ENCODE data around the gene CASTOR2. TPM values are rescaled to one million over a fixed set of nuclear protein-coding genes. Genes with fewer than 3 reads are reported as not detected.
"Not testable (repeated sequence)": the region's sequence is repeated elsewhere in the genome, so short reads cannot be mapped to it uniquely, and the experiment has no call there.

CASTOR2 gene
- total RNA-seq, 3 donors from 2014 or later, result 1.7 to 2.5 (median 2.2) TPM

DNA sequence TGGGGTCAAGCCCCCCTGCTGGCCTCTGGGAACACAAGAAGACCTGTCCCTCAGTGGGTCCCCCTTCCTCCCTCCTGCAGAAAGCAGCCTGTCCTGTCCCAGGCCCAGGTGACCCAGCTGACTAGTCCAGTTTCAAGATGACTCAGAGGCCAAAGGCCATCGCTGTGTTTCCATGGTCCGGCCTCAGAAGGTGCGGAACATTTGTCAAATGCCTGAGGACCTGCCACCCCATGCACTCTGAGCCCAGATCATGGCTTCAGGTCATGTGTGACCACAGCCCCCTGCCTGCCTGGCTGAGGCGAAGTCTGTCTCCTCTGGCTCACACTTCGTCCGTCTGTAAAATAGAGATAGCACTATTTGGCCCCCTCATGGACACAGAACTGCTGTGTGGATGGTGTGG lies 2.4 kb downstream of the CASTOR2 start:
- not testable (repeated sequence) for ATAC-seq; H3K4me1 Mint-ChIP-seq (ENCODE audit: low read depth); H3K9me3 Mint-ChIP-seq; H3K4me3 Mint-ChIP-seq; H3K27me3 Mint-ChIP-seq (ENCODE audit: low read depth); H3K36me3 Mint-ChIP-seq (ENCODE audit: insufficient read depth); DNase-seq

DNA sequence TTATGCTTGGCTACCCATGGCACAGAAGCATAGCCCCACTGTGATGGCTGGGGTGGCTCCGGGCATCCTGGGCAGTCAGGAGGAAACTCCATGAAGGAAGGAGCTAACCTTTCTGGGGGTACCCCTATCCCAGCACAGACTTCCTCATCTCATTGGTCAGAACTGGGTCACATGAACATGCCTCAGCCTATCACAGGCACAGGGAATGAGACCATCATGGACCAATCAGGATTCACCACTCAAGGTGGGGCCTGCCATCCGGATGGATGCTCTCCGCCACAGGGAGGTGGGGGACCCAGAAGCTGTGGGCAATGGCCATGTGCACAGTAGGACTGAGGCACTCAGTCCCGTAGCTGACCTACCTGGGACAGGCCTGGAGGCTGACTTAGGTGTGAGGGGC lies 6.9 kb downstream of the CASTOR2 start:
- DNase-seq; H3K9me3 Mint-ChIP-seq; H3K27me3 Mint-ChIP-seq (ENCODE audit: low read depth); H3K36me3 Mint-ChIP-seq (ENCODE audit: insufficient read depth); ATAC-seq; H3K4me3 Mint-ChIP-seq; H3K4me1 Mint-ChIP-seq (ENCODE audit: low read depth): not testable (repeated sequence)

DNA sequence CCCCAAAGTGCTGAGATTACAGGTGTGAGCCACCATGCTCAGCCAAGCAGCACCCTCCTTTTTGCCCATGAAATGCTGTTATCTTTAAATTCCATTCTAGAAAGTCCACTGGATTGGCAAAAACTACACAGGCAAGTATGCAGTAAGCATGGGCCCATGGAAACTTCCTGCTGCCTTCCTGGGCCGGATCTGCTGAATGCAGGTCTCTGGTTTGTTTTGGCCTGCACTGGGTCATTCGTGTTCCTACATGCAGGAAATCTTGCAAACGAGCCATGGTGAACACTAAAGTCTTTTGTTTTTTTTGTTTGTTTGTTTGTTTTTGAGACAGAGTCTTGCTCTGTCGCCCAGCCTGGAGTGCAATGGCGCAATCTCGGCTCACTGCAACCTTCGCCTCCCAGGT lies 7.9 kb downstream of the CASTOR2 start:
- H3K9me3 Mint-ChIP-seq; H3K4me3 Mint-ChIP-seq; H3K36me3 Mint-ChIP-seq (ENCODE audit: insufficient read depth); H3K4me1 Mint-ChIP-seq (ENCODE audit: low read depth); H3K27me3 Mint-ChIP-seq (ENCODE audit: low read depth); ATAC-seq; DNase-seq: not testable (repeated sequence)

DNA sequence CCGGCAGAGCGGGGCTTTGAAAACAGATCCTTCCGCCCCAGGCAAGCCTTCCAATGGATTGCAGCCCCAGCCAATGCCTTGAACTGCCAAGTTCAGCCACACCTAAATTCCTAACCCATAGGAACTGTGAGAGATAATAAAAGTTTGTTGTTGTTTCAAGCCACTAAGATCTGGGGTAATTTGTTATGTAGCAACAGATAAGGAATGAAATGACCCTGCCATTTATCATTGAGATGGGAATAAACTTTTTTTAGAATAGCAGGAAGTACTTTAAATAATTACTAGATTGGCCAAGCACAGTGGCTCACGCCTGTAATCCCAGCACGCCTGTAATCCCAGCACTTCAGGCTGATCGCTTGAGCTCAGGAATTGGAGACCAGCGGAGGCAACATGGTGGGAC lies 11.5 kb downstream of the CASTOR2 start:
- ATAC-seq; DNase-seq; H3K27me3 Mint-ChIP-seq (ENCODE audit: low read depth); H3K9me3 Mint-ChIP-seq; H3K4me3 Mint-ChIP-seq; H3K36me3 Mint-ChIP-seq (ENCODE audit: insufficient read depth); H3K4me1 Mint-ChIP-seq (ENCODE audit: low read depth): not testable (repeated sequence)

DNA sequence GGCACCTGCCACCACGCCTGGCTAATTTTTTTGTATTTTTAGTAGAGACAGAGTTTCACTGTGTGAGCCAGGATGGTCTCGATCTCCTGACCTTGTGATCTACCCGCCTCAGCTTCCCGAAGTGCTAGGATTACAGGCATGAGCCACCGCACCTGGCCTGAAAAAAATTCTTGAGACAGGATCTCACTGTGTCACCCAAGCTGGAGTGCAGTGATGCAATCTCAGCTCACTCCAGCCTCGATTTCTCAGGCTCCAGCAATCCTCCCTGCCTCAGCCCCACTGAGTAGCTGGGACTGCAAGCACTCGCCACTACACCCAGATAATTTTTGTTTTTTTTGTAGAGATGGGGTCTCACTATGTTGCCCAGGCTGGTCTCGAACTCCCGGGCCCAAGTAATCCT lies 13.0 kb downstream of the CASTOR2 start:
- not testable (repeated sequence) for H3K9me3 Mint-ChIP-seq; H3K4me3 Mint-ChIP-seq; H3K4me1 Mint-ChIP-seq (ENCODE audit: low read depth); H3K27me3 Mint-ChIP-seq (ENCODE audit: low read depth); DNase-seq; H3K36me3 Mint-ChIP-seq (ENCODE audit: insufficient read depth); ATAC-seq

DNA sequence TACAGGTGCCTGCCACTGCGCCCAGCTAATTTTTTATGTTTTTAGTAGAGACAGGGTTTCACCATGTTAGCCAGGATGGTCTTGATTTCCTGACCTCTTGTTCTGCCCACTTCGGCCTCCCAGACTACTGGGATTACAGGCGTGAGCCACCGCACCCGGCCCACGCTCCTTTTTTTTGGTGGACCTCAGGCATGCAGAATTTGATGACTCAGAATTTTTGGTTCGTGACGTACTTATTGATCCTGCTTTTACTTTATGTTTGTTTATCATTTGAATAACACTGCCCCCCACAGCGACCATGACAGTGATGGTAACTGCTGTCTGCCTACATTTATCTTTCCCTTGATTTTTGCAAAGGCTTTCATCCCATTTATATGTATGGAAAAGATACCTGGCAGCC lies 23.9 kb downstream of the CASTOR2 start:
- not testable (repeated sequence) for ATAC-seq; H3K9me3 Mint-ChIP-seq; DNase-seq; H3K4me1 Mint-ChIP-seq (ENCODE audit: low read depth); H3K27me3 Mint-ChIP-seq (ENCODE audit: low read depth); H3K36me3 Mint-ChIP-seq (ENCODE audit: insufficient read depth); H3K4me3 Mint-ChIP-seq

DNA sequence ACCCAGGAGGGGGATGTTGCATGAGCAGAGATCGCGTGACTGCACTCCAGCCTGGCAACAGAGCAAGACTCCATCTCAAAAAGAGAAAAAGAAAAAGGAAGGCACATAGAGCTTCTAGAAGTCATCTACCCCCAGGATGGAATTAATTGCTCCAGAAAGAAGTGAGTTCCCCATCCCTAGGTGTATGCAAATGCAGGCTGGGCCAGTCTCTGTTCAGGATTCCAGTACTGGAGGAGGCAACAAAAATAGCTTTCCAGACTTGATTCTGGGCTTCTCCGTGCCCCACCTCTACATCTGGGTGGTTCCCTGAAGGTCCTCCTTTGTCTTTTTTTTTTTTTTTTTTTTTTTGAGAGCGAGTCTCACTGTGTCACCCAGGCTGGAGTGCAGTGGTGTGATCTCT lies 28.6 kb downstream of the CASTOR2 start:
- ATAC-seq, result no peak
- H3K36me3 Mint-ChIP-seq (ENCODE audit: insufficient read depth), result no peaks in the 10 kb centered on the region
- no peaks in the 10 kb centered on the region for H3K4me1 Mint-ChIP-seq (ENCODE audit: low read depth)
- H3K4me3 Mint-ChIP-seq, result no peak overlapping the region
- H3K9me3 Mint-ChIP-seq, result no peaks in the 10 kb centered on the region
- DNase-seq, result no peak
- no peaks in the 10 kb centered on the region for H3K27me3 Mint-ChIP-seq (ENCODE audit: low read depth)

DNA sequence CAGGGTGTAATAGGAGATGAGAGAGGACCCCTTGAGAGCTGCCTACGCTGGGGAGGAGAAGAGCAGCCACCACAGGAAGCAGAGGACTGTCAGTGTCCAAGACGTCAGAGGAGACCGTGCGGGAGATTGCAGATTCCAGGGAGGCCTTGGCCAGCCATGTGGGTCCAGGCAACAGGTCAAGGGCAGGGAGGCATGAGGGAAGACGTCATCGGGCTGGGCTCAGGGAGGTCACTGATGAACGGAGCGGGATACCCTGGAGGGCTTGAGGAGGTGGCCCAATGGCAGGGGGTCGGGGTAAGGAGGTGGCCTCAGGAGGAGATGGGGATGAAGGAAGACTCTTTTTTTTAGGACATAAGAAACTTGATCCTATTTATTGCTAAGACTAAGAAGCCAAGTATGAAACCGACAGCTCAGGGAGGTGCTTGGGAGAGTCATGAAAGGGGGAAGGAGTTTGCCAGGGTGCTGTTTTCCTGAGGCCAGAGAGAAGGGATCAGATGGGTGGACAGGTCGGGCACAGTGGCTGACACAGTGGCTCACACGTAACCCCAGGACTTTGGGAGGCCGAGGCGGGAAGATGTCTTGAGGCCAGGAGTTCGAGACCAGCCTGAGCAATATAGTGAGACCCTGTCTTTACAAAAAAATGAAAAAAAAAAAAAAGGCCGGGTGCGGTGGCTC lies 30.5 kb downstream of the CASTOR2 start:
- not testable (repeated sequence) for H3K4me1 Mint-ChIP-seq (ENCODE audit: low read depth); H3K36me3 Mint-ChIP-seq (ENCODE audit: insufficient read depth); ATAC-seq; H3K4me3 Mint-ChIP-seq; H3K27me3 Mint-ChIP-seq (ENCODE audit: low read depth); H3K9me3 Mint-ChIP-seq; DNase-seq

DNA sequence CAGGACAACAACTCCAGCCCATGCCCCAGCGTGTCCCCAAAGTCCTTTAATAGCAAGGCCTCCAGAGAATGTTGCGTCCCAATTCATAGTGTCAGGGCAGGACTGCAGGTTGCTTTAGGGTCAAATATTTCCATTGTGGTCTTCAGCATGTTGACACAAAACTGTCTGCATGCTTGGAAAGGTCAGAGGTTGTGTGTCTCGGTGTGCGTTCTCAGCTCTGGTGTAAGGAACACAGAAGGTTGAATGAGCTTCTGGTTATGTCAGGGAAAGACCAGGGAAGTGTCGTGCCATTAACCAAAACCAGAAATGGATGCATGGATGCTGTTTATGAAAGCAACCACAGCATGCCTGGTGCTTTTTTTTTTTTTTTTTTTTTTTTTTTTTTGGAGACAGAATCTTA lies 31.9 kb downstream of the CASTOR2 start:
- H3K36me3 Mint-ChIP-seq (ENCODE audit: insufficient read depth); H3K27me3 Mint-ChIP-seq (ENCODE audit: low read depth); H3K4me3 Mint-ChIP-seq; DNase-seq; ATAC-seq; H3K9me3 Mint-ChIP-seq; H3K4me1 Mint-ChIP-seq (ENCODE audit: low read depth): not testable (repeated sequence)

DNA sequence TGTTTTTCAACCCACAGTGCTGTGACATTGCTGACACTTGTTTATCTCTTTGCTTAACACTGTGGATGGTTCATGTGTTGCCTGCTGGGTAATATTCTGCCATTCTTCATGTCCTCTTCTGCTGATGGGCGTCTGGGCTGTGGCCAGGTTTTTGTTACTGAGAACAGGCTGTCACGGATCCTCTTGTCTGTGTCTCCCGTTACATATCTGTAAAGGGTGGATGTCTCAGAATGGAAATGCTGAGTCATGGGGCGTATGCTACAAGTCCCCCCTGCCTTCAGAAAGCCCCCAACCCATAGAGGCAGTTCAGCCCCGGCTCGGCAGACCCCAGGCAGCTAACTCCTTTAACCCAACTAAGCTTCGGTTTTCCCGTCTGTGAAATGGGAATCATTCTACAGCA lies 33.3 kb downstream of the CASTOR2 start:
- not testable (repeated sequence) for H3K9me3 Mint-ChIP-seq; H3K27me3 Mint-ChIP-seq (ENCODE audit: low read depth); DNase-seq; H3K4me1 Mint-ChIP-seq (ENCODE audit: low read depth); H3K36me3 Mint-ChIP-seq (ENCODE audit: insufficient read depth); H3K4me3 Mint-ChIP-seq; ATAC-seq

DNA sequence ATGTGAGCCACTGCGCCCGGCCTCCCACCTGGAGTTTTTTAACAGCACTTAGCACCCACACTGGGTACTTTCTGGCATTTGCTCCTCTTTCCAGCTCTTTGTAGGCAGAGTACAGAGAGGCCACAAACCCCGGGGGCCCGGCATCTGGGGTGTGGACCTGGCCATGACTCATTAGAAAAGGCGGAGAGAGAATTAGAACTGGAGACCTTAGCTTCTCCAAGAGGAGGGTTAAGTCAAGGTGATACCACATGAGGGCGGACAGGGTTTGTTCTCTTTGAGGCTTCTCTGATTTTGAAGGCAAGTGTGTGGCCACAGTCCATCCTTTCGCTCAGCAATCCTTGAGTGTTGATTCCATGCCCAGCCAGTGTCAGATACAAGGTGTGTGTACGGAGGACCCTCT lies 36.9 kb downstream of the CASTOR2 start:
- not testable (repeated sequence) for H3K36me3 Mint-ChIP-seq (ENCODE audit: insufficient read depth); H3K9me3 Mint-ChIP-seq; H3K4me1 Mint-ChIP-seq (ENCODE audit: low read depth); H3K4me3 Mint-ChIP-seq; ATAC-seq; DNase-seq; H3K27me3 Mint-ChIP-seq (ENCODE audit: low read depth)

DNA sequence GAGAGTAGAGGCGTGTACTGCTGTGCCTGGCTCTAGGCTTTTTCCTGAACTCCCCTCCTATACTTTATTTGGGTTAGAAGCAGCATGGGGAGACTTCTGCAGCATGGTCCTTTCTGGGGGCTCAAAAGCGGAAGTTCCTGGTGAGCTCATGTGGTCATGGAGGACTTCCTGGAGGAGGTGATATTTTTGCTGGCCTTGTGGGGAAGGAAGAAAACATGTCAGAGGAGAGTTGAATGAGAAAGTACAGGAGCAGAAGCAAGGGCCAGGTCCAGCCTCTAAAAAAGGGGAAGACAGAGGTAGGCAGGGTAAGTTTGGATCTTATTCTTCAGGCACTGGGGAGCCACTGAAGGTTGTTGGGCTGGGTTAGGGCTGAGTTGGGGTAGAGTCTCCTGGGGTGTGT lies 45.5 kb downstream of the CASTOR2 start:
- H3K4me3 Mint-ChIP-seq, result no peak overlapping the region
- H3K9me3 Mint-ChIP-seq, result no peaks in the 10 kb centered on the region
- H3K36me3 Mint-ChIP-seq (ENCODE audit: insufficient read depth), result peaks cover 4% of the 10 kb centered on the region
- H3K27me3 Mint-ChIP-seq (ENCODE audit: low read depth), result no peaks in the 10 kb centered on the region
- no peaks in the 10 kb centered on the region for H3K4me1 Mint-ChIP-seq (ENCODE audit: low read depth)
- no peak for DNase-seq
- no peak for ATAC-seq

DNA sequence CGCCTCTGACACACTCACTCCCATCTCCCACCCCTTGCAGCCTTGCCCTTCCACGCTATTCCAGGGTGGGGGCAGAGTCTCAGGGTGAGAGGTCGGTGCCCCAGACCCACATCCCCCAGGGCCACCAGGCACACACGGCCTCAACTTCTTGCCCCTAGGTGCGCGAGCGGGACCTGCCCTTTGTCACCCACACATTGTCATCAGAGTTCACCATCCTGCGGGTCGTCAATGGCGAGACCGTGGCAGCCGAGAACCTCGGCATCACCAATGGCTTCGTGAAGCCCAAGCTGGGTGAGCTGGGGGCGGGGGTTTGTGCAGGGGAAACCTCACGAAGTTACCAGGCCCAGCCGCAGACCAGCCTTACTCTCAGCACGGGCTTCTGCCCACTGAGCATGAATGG lies 53.3 kb downstream of the CASTOR2 start:
- no peak overlapping the region for H3K4me3 Mint-ChIP-seq
- no peaks in the 10 kb centered on the region for H3K36me3 Mint-ChIP-seq (ENCODE audit: insufficient read depth)
- ATAC-seq (no peak), DNase-seq (no peak)
- H3K27me3 Mint-ChIP-seq (ENCODE audit: low read depth), result no peaks in the 10 kb centered on the region
- H3K9me3 Mint-ChIP-seq, result no peaks in the 10 kb centered on the region
- H3K4me1 Mint-ChIP-seq (ENCODE audit: low read depth), result no peaks in the 10 kb centered on the region

DNA sequence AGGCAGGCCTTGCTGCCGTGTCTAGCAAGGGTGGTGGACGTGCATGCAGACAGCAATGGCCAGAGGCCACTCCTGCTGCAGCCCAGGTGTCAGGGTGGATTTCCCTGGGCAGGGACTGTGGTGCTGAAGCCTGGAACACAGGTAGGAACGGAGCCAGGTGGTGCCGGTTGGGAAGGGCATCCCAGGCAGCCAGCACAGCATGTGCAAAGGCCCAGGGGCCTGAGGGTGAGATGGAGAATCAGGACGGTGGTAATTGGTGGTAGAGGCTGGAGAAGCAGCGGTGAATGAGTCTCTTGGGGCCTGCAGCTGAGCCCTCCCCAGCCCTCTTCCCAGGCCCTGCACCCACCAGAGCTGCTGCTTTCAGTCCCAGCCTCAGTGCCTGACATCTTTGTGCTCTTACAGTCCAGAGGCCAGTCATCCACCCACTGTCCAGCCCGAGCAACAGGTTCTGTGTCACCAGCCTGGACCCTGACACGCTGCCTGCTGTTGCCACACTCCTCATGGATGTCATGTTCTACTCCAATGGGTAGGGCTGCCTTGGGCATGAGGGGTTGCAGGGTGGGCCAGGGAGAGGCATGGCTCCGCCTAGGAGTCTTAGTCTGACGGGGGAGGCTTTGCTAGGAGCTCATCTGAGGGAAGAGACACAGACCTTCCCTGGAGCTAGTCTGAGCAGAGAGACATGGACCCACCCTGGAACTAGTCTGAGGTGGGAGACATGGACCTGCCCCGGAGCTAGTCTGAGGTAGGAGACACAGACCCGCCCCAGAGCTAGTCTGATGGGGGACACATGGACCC lies 54.3 kb downstream of the CASTOR2 start:
- no peaks in the 10 kb centered on the region for H3K4me1 Mint-ChIP-seq (ENCODE audit: low read depth)
- no peaks in the 10 kb centered on the region for H3K9me3 Mint-ChIP-seq
- H3K36me3 Mint-ChIP-seq (ENCODE audit: insufficient read depth), result no peaks in the 10 kb centered on the region
- no peak for ATAC-seq
- no peaks in the 10 kb centered on the region for H3K27me3 Mint-ChIP-seq (ENCODE audit: low read depth)
- DNase-seq, result no peak
- no peak overlapping the region for H3K4me3 Mint-ChIP-seq

DNA sequence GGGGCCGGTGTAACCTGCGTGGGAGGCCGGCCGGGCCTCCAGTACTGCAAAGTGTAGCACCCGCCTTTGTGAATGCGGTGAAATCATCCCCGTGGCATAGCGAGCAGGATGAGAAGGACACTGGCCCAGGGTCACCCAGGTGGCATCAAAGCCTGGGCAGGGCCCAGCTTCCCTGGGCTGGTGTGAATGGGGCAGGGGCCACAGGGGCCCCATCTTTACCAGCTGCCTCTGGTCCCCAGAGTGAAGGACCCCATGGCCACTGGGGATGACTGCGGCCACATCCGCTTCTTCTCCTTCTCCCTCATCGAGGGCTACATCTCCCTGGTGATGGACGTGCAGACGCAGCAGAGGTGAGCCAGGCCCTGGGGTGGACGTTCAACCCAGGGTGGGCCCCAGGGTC lies 55.3 kb downstream of the CASTOR2 start:
- no peaks in the 10 kb centered on the region for H3K4me1 Mint-ChIP-seq (ENCODE audit: low read depth)
- no peak overlapping the region for H3K4me3 Mint-ChIP-seq
- ATAC-seq (no peak), DNase-seq (no peak)
- H3K27me3 Mint-ChIP-seq (ENCODE audit: low read depth), result no peaks in the 10 kb centered on the region
- no peaks in the 10 kb centered on the region for H3K9me3 Mint-ChIP-seq
- H3K36me3 Mint-ChIP-seq (ENCODE audit: insufficient read depth), result no peaks in the 10 kb centered on the region

All from activated T-cell treated with anti-CD3 and anti-CD28 coated beads, Interleukin-2, amount 50 U/mL, for 4 hours (primary cell).